HTERT RPE-1 (cell line): ENCODE measurements around the gene LRRC18.

Experiments
- in situ Hi-C: fragments of 300-500 bp; cut with MboI; formaldehyde crosslinking; loops from 4 replicates; pipeline ENCODE4 v1.14.3; 2020; ENCODE audit warnings: low sequenced_read_pairs

The LRRC18 gene

DNA sequence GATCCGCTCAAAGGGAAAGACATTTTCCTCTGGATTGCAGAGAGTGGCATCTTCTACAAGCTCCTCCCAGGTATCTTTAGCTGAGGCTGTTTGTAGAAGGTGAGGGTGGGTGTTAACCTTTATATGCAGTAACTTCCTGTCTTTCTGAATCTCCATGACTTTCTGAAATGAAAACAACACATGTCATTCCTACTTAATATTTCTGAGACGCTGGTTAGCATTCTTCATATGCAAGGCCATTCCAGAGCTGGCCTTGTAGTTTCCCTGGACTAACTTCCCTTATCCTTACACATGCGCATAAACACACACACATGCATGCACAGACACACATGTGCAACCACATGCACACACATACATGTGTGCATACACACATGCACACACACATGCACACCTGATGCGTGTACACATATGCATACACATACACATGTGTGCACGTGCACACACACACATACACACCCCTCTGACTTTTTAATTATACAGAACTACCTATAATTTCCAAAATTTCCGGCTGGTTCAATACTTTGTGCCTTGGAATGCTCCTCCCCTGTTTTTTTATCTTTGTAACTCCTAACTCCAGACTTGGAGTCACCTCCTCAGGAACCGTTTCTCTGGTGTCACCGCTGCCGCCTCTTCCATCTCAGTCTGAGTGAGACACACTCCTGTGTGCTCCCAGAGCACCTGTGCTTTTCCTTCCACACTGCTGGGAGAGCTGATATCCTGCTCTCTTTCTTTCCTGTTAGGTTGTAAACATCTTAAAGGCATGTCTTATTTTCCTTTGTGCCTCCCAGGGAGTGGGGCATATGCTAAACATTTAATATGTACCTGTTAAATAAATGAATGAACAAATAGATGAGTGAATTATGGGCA is 55.2 kb downstream of the LRRC18 start:
- in situ Hi-C loops: no loop called here

DNA sequence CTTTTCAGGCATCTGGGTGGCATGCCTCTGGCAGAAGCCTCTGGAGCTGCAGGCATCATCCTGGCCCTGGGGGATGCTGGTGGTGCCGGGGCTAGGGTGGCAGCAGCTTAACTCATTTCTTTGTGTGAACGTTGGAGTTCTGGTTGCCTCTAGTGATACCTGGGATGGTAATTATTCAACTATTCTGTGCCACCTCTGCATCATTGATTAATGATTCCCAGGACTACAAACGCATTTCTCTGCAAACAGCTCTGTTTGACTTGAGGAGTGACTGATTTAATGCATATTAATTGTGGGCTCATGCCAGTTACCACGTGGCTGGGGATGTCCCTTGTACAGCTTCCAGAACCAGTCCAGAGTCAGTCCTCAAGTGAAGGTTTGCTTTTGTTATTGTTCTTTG is 55.9 kb downstream of the LRRC18 start:
- in situ Hi-C loops: no loop called here

DNA sequence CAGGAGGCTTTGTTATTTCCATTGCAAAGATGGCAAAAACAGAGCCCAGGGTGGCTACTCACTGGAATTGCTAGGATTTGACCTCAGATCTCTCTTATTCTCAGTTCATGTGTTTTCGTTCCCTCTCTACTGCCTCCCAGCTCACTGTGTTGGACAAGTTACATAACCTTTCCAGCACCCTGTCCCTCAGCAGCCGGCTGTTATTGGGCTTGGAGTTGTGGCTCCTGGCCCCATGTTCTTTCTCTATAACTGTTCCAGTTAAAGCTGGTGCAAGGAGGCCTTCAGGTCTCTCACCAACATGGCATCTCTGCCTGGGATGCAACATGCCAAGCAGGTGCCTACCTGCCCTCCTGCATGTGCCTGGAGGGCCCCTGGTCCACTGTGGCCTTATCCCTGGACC is 56.8 kb downstream of the LRRC18 start:
- in situ Hi-C loops: no loop called here

DNA sequence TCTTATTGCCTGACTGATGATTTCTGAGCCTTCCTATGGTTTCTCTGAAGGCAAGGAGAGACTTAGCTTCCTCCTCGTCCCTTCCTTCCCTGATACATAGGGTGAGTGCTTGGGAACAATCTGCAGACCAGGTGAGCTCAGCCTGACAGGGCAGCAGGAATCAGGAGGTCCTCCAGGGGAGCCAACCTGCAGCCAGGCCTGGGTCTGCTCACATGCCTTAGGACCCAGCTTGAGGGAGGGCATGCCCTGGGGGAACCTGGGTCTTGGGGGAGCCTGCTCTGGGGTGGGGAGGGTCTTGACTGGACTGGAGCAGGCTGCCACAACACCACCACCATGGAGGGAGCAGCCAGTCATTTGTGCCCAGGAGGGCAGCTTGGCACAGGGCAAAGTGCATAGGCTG is 57.7 kb downstream of the LRRC18 start:
- in situ Hi-C loops: no loop called here

DNA sequence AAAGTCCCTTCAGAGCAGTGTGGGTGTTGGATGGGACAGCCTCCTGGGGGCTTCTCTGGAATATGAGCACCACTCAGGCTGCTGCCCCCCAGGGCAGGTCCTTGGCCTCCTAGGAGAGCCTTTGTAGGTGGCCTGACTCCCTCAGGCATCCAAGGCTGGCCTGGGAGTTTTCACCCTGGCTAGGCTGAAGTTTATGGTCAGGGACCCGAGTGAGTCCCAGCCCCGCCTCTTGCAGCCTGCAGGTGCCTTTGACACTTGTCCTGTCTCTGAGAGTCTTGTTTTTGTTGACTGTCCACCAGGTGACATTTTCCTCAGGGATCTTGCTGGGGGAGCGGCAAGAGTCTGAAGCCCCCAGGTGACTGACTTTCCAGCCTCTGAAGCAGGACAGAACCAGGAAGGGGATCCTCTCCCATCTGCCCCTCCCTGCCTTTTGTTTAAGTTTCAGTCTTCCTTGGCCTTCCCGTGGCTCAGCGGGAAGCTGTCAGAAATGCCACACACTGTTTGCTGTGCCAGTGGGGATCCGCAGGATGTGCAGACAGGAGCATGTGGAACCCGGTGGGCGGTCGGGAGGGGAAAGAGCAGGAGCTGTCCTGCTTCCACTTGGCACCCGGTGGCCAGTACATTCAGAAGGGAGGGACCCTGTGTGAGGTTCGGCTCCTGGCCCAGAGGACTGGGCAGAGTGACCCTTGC is 59.5 kb downstream of the LRRC18 start:
- in situ Hi-C loops: no loop called here

DNA sequence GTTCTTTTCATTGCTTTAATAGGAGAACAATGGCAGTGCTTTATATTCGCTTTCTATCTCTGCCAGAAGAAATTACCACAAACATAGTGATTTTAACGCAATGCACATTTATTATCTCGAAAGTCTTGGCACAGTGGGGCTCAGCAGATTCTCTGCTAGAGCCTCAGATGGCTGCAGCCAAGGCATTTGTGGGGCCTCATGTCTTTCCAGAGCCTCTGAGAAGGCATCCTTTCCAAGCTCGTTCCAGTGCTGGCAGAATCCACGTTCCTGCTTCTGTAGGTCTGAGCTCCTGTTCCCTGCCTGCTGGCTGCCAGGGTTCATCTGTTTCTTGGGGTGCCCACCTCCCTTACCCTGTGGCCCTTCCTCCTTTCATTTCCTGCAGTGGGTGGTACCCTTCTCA is 60.2 kb downstream of the LRRC18 start:
- in situ Hi-C loops: no loop called here

- in situ Hi-C loops: no loop called here
Observed at GRCh38 chr10:48878091-48878490, 61.5 kb downstream of the LRRC18 start.

- in situ Hi-C loops: no loop called here
Observed at GRCh38 chr10:48872234-48872633, 67.4 kb downstream of the LRRC18 start.
